HCT116 (cell line): ENCODE measurements around the gene PODN. TPM values are rescaled to one million over a fixed set of nuclear protein-coding genes. Genes with fewer than 3 reads are reported as not detected.

ENCODE experiments used
- ATAC-seq: fragments of 200-7000 bp; cut with Tn5 transposase; 2 replicates; pipeline ENCODE4 v1.9.1; 2020; ENCODE audit warnings: mild to moderate bottlenecking, moderate library complexity
- BruUV-seq: library from RNA; stranded (reverse); fragments of 400-500 nt; replicated peaks from 2 replicates; lab custom pipeline; 2021; lab: Mats Ljungman, UMichigan
- CTCF ChIA-PET: fragments of 300-600 bp; sonication (Branson Sonifier 250); formaldehyde crosslinking; loops from one replicate; lab custom pipeline; 2021; ENCODE audit warnings: antibody characterized with exemption; lab: Charles Lee
- POLR2A ChIA-PET: fragments of 300-600, 350-600 bp; sonication (Branson Sonifier 250); formaldehyde crosslinking; loops from one replicate; lab custom pipeline; 2021; ENCODE audit warnings: antibody characterized with exemption; lab: Charles Lee
- RAD21 ChIA-PET, 2 experiments: fragments of 300-600 bp; sonication (Branson Sonifier 250); formaldehyde crosslinking; loops; one replicate each; lab custom pipeline; 2023; ENCODE audit warnings: low total read pairs in 2 of 2; ENCODE audit not compliant: uncharacterized antibody in 2 of 2, unreplicated experiment in 2 of 2, low non-redundant PET in 1 of 2; lab: Charles Lee
- DNase-seq: peaks from one replicate; pipeline ENCODE4 v3.0.0-alpha.2; 2010; ENCODE audit warnings: low read depth, low spot score
- H2AFZ ChIP-seq: fragments of 200-600 bp; shearing (Covaris generic), sonication (generic); 2 replicates; pipeline ENCODE4 v1.6.1; 2017; ENCODE audit warnings: low read depth, mixed run types, mixed read lengths, antibody characterized with exemption, low read length; ENCODE audit not compliant: poor library complexity, severe bottlenecking
- H3K27ac ChIP-seq: 2 replicates; pipeline ENCODE4 v1.5.1; 2012; ENCODE audit warnings: low read depth, low read length
- H3K27me3 ChIP-seq: fragments of 200-600 bp; sonication (generic); 2 replicates; pipeline ENCODE4 v1.6.1; 2016; ENCODE audit warnings: mixed run types, low read length, mixed read lengths; ENCODE audit not compliant: insufficient read depth
- H3K36me3 ChIP-seq, 2 experiments: fragments of 200-500 bp in 1 of 2; fragments of 200-600 bp in 1 of 2; sonication (Bioruptor generic) in 1 of 2; sonication (generic) in 1 of 2; 2 replicates each; pipeline versions ENCODE4 v1.5.1 to v1.6.1; 2014 to 2016; ENCODE audit warnings: low read length in 2 of 2, inconsistent platforms in 1 of 2, mixed read lengths in 1 of 2, mixed run types in 1 of 2; ENCODE audit not compliant: insufficient read depth in 2 of 2, control insufficient read depth in 1 of 2
- H3K4me1 ChIP-seq, 2 experiments: fragments of 200-600 bp in 1 of 2; sonication (generic) in 1 of 2; 2 replicates each; pipeline versions ENCODE4 v1.5.1 to v1.6.1; 2012 to 2017; ENCODE audit warnings: low read length in 2 of 2, inconsistent platforms in 1 of 2, mild to moderate bottlenecking in 1 of 2, mixed read lengths in 1 of 2, mixed run types in 1 of 2, moderate library complexity in 1 of 2; ENCODE audit not compliant: insufficient read depth in 2 of 2, control insufficient read depth in 1 of 2
- H3K4me2 ChIP-seq: fragments of 200-600 bp; sonication (generic); 2 replicates; pipeline ENCODE4 v1.6.1; 2017; ENCODE audit warnings: mixed run types, low read length, mixed read lengths
- H3K4me3 ChIP-seq, 2 experiments: fragments of 200-600 bp in 1 of 2; sonication (generic) in 1 of 2; replicated peaks in 1 of 2; 2 replicates each; pipeline ENCODE4 v1.5.1; 2011 to 2016; ENCODE audit warnings: low read length in 2 of 2, control low read depth in 1 of 2, low read depth in 1 of 2, mild to moderate bottlenecking in 1 of 2, mixed read lengths in 1 of 2, mixed run types in 1 of 2
- H3K79me2 ChIP-seq: fragments of 200-600 bp; sonication (generic); 2 replicates; pipeline ENCODE4 v1.6.1; 2017; ENCODE audit warnings: mild to moderate bottlenecking, mixed run types, low read length, moderate library complexity, mixed read lengths; ENCODE audit not compliant: insufficient read depth
- H3K9ac ChIP-seq: fragments of 200-600 bp; sonication (generic); 2 replicates; pipeline ENCODE4 v1.6.1; 2016; ENCODE audit warnings: low read length, mixed read lengths
- H3K9me2 ChIP-seq: fragments of 200-600 bp; sonication (generic), shearing (Covaris generic); 2 replicates; pipeline ENCODE4 v1.6.1; 2017; ENCODE audit warnings: mixed run types, mild to moderate bottlenecking, moderate library complexity; ENCODE audit not compliant: insufficient read depth
- H3K9me3 ChIP-seq, 2 experiments: fragments of 200-500 bp in 1 of 2; fragments of 200-600 bp in 1 of 2; sonication (Bioruptor generic) in 1 of 2; sonication (generic) in 1 of 2; 2 replicates each; pipeline ENCODE4 v1.6.1; 2014 to 2017; ENCODE audit warnings: low read length in 2 of 2, mixed read lengths in 2 of 2, inconsistent platforms in 1 of 2, low read depth in 1 of 2, mild to moderate bottlenecking in 1 of 2, mixed run types in 1 of 2, moderate library complexity in 1 of 2; ENCODE audit not compliant: control insufficient read depth in 1 of 2, insufficient read depth in 1 of 2
- H4K20me1 ChIP-seq: fragments of 200-600 bp; sonication (generic), shearing (Covaris generic); 2 replicates; pipeline ENCODE4 v1.6.1; 2017; ENCODE audit warnings: mixed run types, mild to moderate bottlenecking, moderate library complexity; ENCODE audit not compliant: insufficient read depth
- ATF3 ChIP-seq: IDR thresholded peaks from 2 replicates; pipeline ENCODE4 v1.6.1; 2012
- CBX3 ChIP-seq: IDR thresholded peaks from 2 replicates; pipeline ENCODE4 v1.6.1; 2012; ENCODE audit warnings: low read depth
- CEBPB ChIP-seq: IDR thresholded peaks from 2 replicates; pipeline ENCODE4 v1.6.1; 2012; ENCODE audit warnings: low read depth
- EGR1 ChIP-seq: IDR thresholded peaks from 2 replicates; pipeline ENCODE4 v1.6.1; 2012; ENCODE audit warnings: low read depth
- ELF1 ChIP-seq: IDR thresholded peaks from 2 replicates; pipeline ENCODE4 v1.6.1; 2012; ENCODE audit warnings: low read depth, borderline replicate concordance
- EZH2 ChIP-seq: fragments of 200-600 bp; sonication (generic); IDR thresholded peaks from 2 replicates; pipeline ENCODE4 v1.6.1; 2017; ENCODE audit warnings: antibody characterized with exemption, mixed run types
- JUND ChIP-seq: IDR thresholded peaks from 2 replicates; pipeline ENCODE4 v1.6.1; 2012
- MAX ChIP-seq: IDR thresholded peaks from 2 replicates; pipeline ENCODE4 v1.6.1; 2012
- POLR2A ChIP-seq: IDR thresholded peaks from 2 replicates; pipeline ENCODE4 v1.7.0; 2011; ENCODE audit warnings: borderline replicate concordance; ENCODE audit not compliant: insufficient read depth, insufficient read length; ENCODE audit errors: extremely low read depth
- POLR2AphosphoS5 ChIP-seq: IDR thresholded peaks from 2 replicates; pipeline ENCODE4 v1.6.1; 2011; ENCODE audit warnings: mild to moderate bottlenecking, low read depth, low read length, moderate library complexity
- RAD21 ChIP-seq: IDR thresholded peaks from 2 replicates; pipeline ENCODE4 v1.6.1; 2012; ENCODE audit warnings: low read depth, mild to moderate bottlenecking
- SIN3A ChIP-seq: IDR thresholded peaks from 2 replicates; pipeline ENCODE4 v1.6.1; 2012; ENCODE audit warnings: low read depth
- SP1 ChIP-seq: IDR thresholded peaks from 2 replicates; pipeline ENCODE4 v1.6.1; 2012; ENCODE audit warnings: low read depth
- TCF7L2 ChIP-seq: IDR thresholded peaks from 2 replicates; pipeline ENCODE4 v1.7.0; 2011; ENCODE audit warnings: borderline replicate concordance, inconsistent platforms; ENCODE audit not compliant: insufficient read depth, insufficient read length; ENCODE audit errors: extremely low read depth
- YY1 ChIP-seq: IDR thresholded peaks from 2 replicates; pipeline ENCODE4 v1.6.1; 2011; ENCODE audit warnings: low read length, low read depth, moderate library complexity, mild to moderate bottlenecking; ENCODE audit not compliant: insufficient replicate concordance; ENCODE audit errors: extremely low read depth
- ZFX ChIP-seq: fragments of 450-650 bp; IDR thresholded peaks from 2 replicates; pipeline ENCODE4 v1.6.1; 2017
- ZNF274 ChIP-seq: fragments of 200-500 bp; sonication (Bioruptor generic); IDR thresholded peaks from 2 replicates; pipeline ENCODE4 v1.6.1; 2014; ENCODE audit warnings: mild to moderate bottlenecking, low read depth, low read length, inconsistent platforms
- intact Hi-C: fragments of 100-400 bp; cut with micrococcal nuclease; formaldehyde crosslinking; loops from 2 replicates; pipeline ENCODE4 v1.10.0; 2022
- total RNA-seq: library from RNA; stranded (reverse); gene quantifications from one replicate; pipeline ENCODE4 v1.2.1, GENCODE V29; 2021; ENCODE audit not compliant: unreplicated experiment

The PODN gene
- total RNA-seq, 1 experiment from 2014 or later, result 0.22 TPM

DNA sequence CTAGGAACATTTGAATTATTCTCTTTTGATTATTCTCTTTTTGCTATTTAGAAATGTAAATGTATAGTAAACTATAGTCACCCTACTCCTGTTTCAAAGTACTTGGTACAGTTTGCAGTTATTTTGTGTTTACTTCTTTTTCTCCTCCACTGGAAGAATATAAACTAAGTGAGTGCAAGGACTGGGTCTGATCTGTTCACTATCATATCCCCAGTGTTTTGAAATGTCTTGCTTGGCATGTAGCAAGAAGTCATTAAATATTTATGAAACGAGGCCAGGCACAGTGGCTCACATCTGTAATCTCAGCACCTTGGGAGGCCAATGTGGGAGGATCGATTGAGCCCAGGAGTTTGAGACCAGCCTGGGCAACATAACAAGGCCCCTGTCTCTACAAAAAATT is 35.8 kb upstream of the PODN start:
- intact Hi-C loops, result no loop called here
- ChIA-PET RAD21 (no interaction called here), POLR2A (no interaction called here), CTCF (no interaction called here)
- TF ChIP-seq YY1 (no peak), EGR1 (no peak), MAX (no peak), ZFX (no peak), TCF7L2 (no peak), ZNF274 (no peak), JUND (no peak), RAD21 (no peak), CEBPB (no peak), SIN3A (no peak), POLR2A (no peak), POLR2AphosphoS5 (no peak)
- BruUV-seq, result no TSS peak
- H3K9ac ChIP-seq, result no peak overlapping the region
- H3K27ac ChIP-seq, result no peak overlapping the region
- no peak overlapping the region for H3K4me2 ChIP-seq
- H3K4me1 ChIP-seq, result no peaks in the 10 kb centered on the region
- H3K9me3 ChIP-seq, result no peaks in the 10 kb centered on the region
- no peak for DNase-seq
- H4K20me1 ChIP-seq, result no peaks in the 10 kb centered on the region
- no peaks in the 10 kb centered on the region for H3K79me2 ChIP-seq
- H3K36me3 ChIP-seq, result no peaks in the 10 kb centered on the region
- H2AFZ ChIP-seq, result no peak overlapping the region
- H3K9me2 ChIP-seq, result no peaks in the 10 kb centered on the region
- H3K4me3 ChIP-seq, result no peak overlapping the region
- ATAC-seq, result no peak
- H3K27me3 ChIP-seq, result no peaks in the 10 kb centered on the region

- CTCF ChIA-PET, result no interaction called here
- H3K36me3 ChIP-seq, result no peaks in the 10 kb centered on the region
Observed at GRCh38 chr1:53031732-53032131, 30.3 kb upstream of the PODN start.

More at GRCh38 chr1:53031732-53032131, 30.3 kb upstream of the PODN start:
- POLR2A ChIA-PET, result no interaction called here
- H3K9ac ChIP-seq, result no peak overlapping the region
- BruUV-seq, result no TSS peak
- H3K4me3 ChIP-seq, result no peak overlapping the region
- no peaks in the 10 kb centered on the region for H4K20me1 ChIP-seq
- no peaks in the 10 kb centered on the region for H3K9me3 ChIP-seq
- H3K79me2 ChIP-seq, result no peaks in the 10 kb centered on the region
- H3K9me2 ChIP-seq, result no peaks in the 10 kb centered on the region
- no peak overlapping the region for H3K27ac ChIP-seq
- intact Hi-C loops, result no loop called here
- no peak for DNase-seq
- no peak overlapping the region for H2AFZ ChIP-seq
- no peaks in the 10 kb centered on the region for H3K27me3 ChIP-seq
- TF ChIP-seq CBX3 (no peak), POLR2AphosphoS5 (no peak), CEBPB (no peak), ELF1 (no peak), ATF3 (no peak), SIN3A (no peak), ZFX (no peak), EZH2 (no peak), POLR2A (no peak), TCF7L2 (no peak), SP1 (no peak), MAX (no peak), YY1 (no peak), EGR1 (no peak)
- no peak overlapping the region for H3K4me2 ChIP-seq
- ATAC-seq, result no peak
- no peaks in the 10 kb centered on the region for H3K4me1 ChIP-seq
- RAD21 ChIA-PET, result no interaction called here
